Measurements from ENCODE around the gene EFCAB11. TPM values are rescaled to one million over a fixed set of nuclear protein-coding genes. Genes with fewer than 3 reads are reported as not detected.
A peak's percentile ranks its signal among the peaks of the same experiment; 100 is the strongest.

The EFCAB11 gene
- total RNA-seq, 1 donor from 2014 or later = 1.1 TPM

GRCh38 chr14:89792489-89793366, 161.8 kb downstream of the EFCAB11 start:
- Histone ChIP-seq H3K4me3 (ENCODE audit: low read depth, low read length) (no peak overlapping the region), H3K27me3 (ENCODE audit: control insufficient read depth, insufficient read depth, low read length) (no peaks in the 10 kb centered on the region), H3K36me3 (ENCODE audit: control insufficient read depth, insufficient read depth, low read length) (peaks cover 1% of the 10 kb centered on the region)
- no peak for TF ChIP-seq CTCF (IDR thresholded peaks at IDR 0.05; ENCODE audit: insufficient read depth, low read length, severe bottlenecking)
- FAIRE-seq (peak; percentile 28), DNase-seq (ENCODE audit: low read depth) (no peak)

DNA sequence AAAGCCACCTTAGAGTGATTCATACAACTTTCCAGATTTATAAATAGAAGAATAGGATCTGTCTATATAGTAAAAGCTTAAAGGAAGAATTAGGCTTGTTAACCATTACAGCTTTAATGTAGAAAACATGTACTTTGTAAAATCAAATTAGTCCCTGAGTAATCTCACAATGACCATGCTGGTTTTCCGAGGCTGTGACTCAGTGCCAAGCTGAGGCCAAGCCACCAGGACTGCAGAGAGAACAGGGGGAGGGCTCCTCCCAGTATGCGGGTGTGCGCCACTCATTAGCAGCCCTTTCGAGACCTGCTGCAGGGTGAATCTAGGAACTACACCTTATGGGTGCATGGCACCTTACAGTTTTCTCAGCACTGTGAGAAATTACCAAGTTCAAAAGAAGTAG, 167.0 kb downstream of the EFCAB11 start:
- no peak for TF ChIP-seq CTCF (IDR thresholded peaks at IDR 0.05; ENCODE audit: insufficient read depth, low read length, severe bottlenecking)
- Histone ChIP-seq H3K27me3 (ENCODE audit: control insufficient read depth, insufficient read depth, low read length) (no peaks in the 10 kb centered on the region), H3K36me3 (ENCODE audit: control insufficient read depth, insufficient read depth, low read length) (no peaks in the 10 kb centered on the region), H3K4me3 (ENCODE audit: low read depth, low read length) (no peak overlapping the region)
- DNase-seq (ENCODE audit: low read depth) (no peak), FAIRE-seq (no peak)

DNA sequence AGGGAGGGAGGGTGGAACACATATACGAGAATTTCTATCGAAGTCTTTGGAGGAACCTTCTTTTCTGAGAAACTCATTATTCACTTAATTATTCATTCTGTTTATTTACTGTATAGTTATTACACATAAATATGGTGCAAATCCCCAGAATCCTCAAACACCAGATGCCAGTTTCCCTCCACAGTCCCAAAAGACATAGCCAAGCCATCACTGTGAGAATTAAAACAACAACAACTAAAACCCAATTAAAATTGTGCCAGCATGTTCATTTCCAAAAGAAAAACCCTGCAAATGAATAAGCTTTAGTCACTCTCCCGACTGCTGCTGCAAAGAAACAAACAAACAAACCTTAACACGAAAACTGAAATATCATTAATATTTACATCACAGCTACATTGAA, 173.5 kb downstream of the EFCAB11 start:
- H3K27me3 ChIP-seq (ENCODE audit: control insufficient read depth, insufficient read depth, low read length) = no peaks in the 10 kb centered on the region
- FAIRE-seq = no peak
- DNase-seq (ENCODE audit: low read depth) = no peak
- H3K36me3 ChIP-seq (ENCODE audit: control insufficient read depth, insufficient read depth, low read length) = no peaks in the 10 kb centered on the region
- no peak overlapping the region for H3K4me3 ChIP-seq (ENCODE audit: low read depth, low read length)
- TF ChIP-seq CTCF (IDR thresholded peaks at IDR 0.05; ENCODE audit: insufficient read depth, low read length, severe bottlenecking) = no peak

- DNase-seq (ENCODE audit: low read depth) (no peak), FAIRE-seq (no peak)
- H3K27me3 ChIP-seq (ENCODE audit: control insufficient read depth, insufficient read depth, low read length) = no peaks in the 10 kb centered on the region
- H3K4me3 ChIP-seq (ENCODE audit: low read depth, low read length) = no peak overlapping the region
- no peaks in the 10 kb centered on the region for H3K36me3 ChIP-seq (ENCODE audit: control insufficient read depth, insufficient read depth, low read length)
- no peak for TF ChIP-seq CTCF (IDR thresholded peaks at IDR 0.05; ENCODE audit: insufficient read depth, low read length, severe bottlenecking)
Observed at GRCh38 chr14:89779707-89780106, 174.8 kb downstream of the EFCAB11 start.

DNA sequence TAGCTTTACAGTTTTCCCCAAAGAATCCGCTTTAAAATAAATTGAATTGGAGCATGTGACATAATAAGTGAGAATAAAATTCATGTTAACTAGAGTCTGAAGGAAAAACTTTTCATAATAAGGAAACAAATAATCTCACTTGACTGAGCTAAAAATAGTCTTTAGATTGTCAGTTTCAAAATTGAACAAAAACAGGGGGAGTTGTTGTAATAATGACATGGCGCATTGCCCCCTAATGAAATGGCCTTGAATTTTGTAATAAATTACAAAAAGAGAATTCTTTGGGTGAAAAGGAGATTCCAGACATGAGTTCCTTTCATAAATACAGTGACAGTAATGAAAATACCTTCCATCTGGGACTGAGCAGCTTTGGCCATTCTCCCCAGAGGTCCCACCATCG, 178.6 kb downstream of the EFCAB11 start:
- no peak for TF ChIP-seq CTCF (IDR thresholded peaks at IDR 0.05; ENCODE audit: insufficient read depth, low read length, severe bottlenecking)
- FAIRE-seq = no peak
- no peak for DNase-seq (ENCODE audit: low read depth)
- H3K27me3 ChIP-seq (ENCODE audit: control insufficient read depth, insufficient read depth, low read length) = no peaks in the 10 kb centered on the region
- no peaks in the 10 kb centered on the region for H3K36me3 ChIP-seq (ENCODE audit: control insufficient read depth, insufficient read depth, low read length)
- H3K4me3 ChIP-seq (ENCODE audit: low read depth, low read length) = no peak overlapping the region

- H3K27me3 ChIP-seq (ENCODE audit: control insufficient read depth, insufficient read depth, low read length) = no peaks in the 10 kb centered on the region
- no peaks in the 10 kb centered on the region for H3K36me3 ChIP-seq (ENCODE audit: control insufficient read depth, insufficient read depth, low read length)
- H3K4me3 ChIP-seq (ENCODE audit: low read depth, low read length) = no peak overlapping the region
- TF ChIP-seq CTCF (IDR thresholded peaks at IDR 0.05; ENCODE audit: insufficient read depth, low read length, severe bottlenecking) = no peak
- FAIRE-seq = no peak
- DNase-seq (ENCODE audit: low read depth) = no peak
Observed at GRCh38 chr14:89775151-89775550, 179.4 kb downstream of the EFCAB11 start.

Measured in bronchial epithelial cell (primary cell).